ENCODE measurements around the gene OR1C1. TPM values are rescaled to one million over a fixed set of nuclear protein-coding genes. Genes with fewer than 3 reads are reported as not detected.

OR1C1 gene, protein sequence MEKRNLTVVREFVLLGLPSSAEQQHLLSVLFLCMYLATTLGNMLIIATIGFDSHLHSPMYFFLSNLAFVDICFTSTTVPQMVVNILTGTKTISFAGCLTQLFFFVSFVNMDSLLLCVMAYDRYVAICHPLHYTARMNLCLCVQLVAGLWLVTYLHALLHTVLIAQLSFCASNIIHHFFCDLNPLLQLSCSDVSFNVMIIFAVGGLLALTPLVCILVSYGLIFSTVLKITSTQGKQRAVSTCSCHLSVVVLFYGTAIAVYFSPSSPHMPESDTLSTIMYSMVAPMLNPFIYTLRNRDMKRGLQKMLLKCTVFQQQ
- not detected in 2 replicates for total RNA-seq

GRCh38 chr1:247760456-247760855 is at the start of gene OR1C1:
TSS of gene OR1C1 (minus strand) at chr1:247760556. CDS start at chr1:247758406, 2,150 bp downstream.

GRCh38 chr1:247748041-247748440 is 12.3 kb downstream of the OR1C1 start, which contains the start of gene OR14A2:
TSS of gene OR14A2 (minus strand) at chr1:247748141.

DNA sequence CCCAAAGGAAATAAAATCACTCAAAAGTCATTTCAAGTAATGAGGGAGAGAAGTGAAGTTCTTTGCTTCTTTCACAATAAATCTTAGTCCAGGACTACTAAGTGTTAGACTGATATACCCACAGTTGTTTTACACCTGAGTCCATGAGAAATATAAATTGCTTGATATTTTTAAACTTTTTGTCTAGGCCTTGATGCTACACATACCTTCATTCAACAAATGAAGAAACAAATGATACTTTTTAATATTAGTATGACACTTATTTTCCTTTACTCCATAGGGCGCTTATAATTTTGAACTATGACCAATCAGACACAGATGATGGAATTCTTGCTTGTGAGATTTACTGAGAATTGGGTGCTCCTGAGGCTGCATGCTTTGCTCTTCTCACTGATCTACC is 22.0 kb downstream of the OR1C1 start, which contains the start of gene OR14K1:
OR14K1 (plus strand) TSS at position 301 of the 400 bp plus-strand sequence; CDS start at position 301, 0 bp downstream.

DNA sequence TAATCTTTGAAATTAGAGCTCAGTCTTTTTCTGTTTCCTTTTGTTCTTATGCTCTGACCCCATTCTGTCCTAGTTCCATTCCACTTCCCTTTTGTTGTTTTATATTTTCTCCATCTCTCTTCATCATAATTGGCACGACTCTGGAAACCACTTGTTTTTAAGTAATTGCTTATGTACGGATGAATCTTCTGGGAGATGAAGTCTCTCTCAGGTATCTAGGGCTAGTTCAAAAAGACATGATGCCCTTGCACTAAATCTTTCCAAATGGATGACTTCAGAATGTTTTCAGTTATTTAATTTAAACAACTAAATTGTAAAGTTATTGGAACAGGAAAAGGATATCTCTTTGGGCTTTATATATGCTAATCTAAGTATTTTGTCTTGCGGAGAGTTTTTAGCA is 43.8 kb downstream of the OR1C1 start, which contains the start of gene OR6F1:
OR6F1 (minus strand) TSS at position 101 of the 400 bp plus-strand sequence. CDS start 3,891 bp downstream, outside the sequence.

Other genes with a start within 250 kb of the OR1C1 start
- not detected in 2 replicates for gene OR2C3, start 224.1 kb downstream of the OR1C1 start, total RNA-seq
- gene GCSAML, start 211.4 kb downstream of the OR1C1 start, total RNA-seq: under 0.01 TPM in 1 of 2 replicates, not detected in the other
- gene OR2G2, start 172.2 kb downstream of the OR1C1 start, total RNA-seq: not detected in 2 replicates
- gene OR2G3, start 155.0 kb downstream of the OR1C1 start, total RNA-seq: not detected in 2 replicates
- gene OR13G1, start 80.8 kb downstream of the OR1C1 start, total RNA-seq: not detected in 2 replicates
- not detected in 2 replicates for gene OR6F1, start 43.9 kb downstream of the OR1C1 start, total RNA-seq
- not detected in 2 replicates for gene OR14K1, start 21.9 kb downstream of the OR1C1 start, total RNA-seq
- not detected in 2 replicates for gene OR14A2, start 12.4 kb downstream of the OR1C1 start, total RNA-seq
- gene OR14A16, start 63.6 kb upstream of the OR1C1 start, total RNA-seq: not detected in 2 replicates
- gene OR11L1, start 81.3 kb upstream of the OR1C1 start, total RNA-seq: not detected in 2 replicates
- 0.06 TPM in 1 of 2 replicates, not detected in the other for gene TRIM58, start 96.6 kb upstream of the OR1C1 start, total RNA-seq
- not detected in 2 replicates for gene OR2W3, start 135.0 kb upstream of the OR1C1 start, total RNA-seq
- not detected in 2 replicates for gene OR2T8, start 159.7 kb upstream of the OR1C1 start, total RNA-seq
- gene OR2AJ1, start 164.3 kb upstream of the OR1C1 start, total RNA-seq: not detected in 2 replicates
- gene OR2L8, start 188.3 kb upstream of the OR1C1 start, total RNA-seq: 0.31 TPM in 1 of 2 replicates, not detected in the other
- gene OR2AK2, start 204.7 kb upstream of the OR1C1 start, total RNA-seq: not detected in 2 replicates